Right lobe of liver (tissue), 6 donors: ENCODE results near the gene TMEM179. TPM values are rescaled to one million over a fixed set of nuclear protein-coding genes. Genes with fewer than 3 reads are reported as not detected.
A peak's percentile ranks its signal among the peaks of the same experiment; 100 is the strongest.

Source experiments
- ATAC-seq, 4 donors: fragments of 200-7000 bp; cut with Tn5 transposase; one replicate each; pipeline ENCODE4 v1.9.1; 2020; ENCODE audit warnings: mild to moderate bottlenecking in 4 of 4, moderate library complexity in 4 of 4
- DNase-seq, 3 donors: peaks; one replicate each; pipeline ENCODE4 v3.0.0-alpha.2; 2020
- H3K27ac ChIP-seq, 3 donors: fragments of 200-600 bp; one replicate each; pipeline ENCODE4 v1.8.0; 2022
- H3K27me3 ChIP-seq, 2 donors: fragments of 200-600 bp; one replicate each; pipeline ENCODE4 v1.8.0; 2022
- H3K36me3 ChIP-seq, 4 donors: fragments of 200-600 bp; sonication (generic) in 1 of 4; one replicate each; pipeline versions ENCODE4 v1.5.1 to v1.8.0; 2017 to 2022; ENCODE audit warnings: control low read depth in 1 of 4
- H3K4me1 ChIP-seq, 4 donors: fragments of 200-600 bp; sonication (generic) in 1 of 4; one replicate each; pipeline versions ENCODE4 v1.5.1 to v1.8.0; 2017 to 2022; ENCODE audit warnings: control low read depth in 1 of 4
- H3K4me3 ChIP-seq, 3 donors: fragments of 200-600 bp; one replicate each; pipeline ENCODE4 v1.8.0; 2022
- H3K9me3 ChIP-seq, 4 donors: fragments of 200-600 bp; sonication (generic) in 1 of 4; one replicate each; pipeline versions ENCODE4 v1.5.1 to v1.8.0; 2017 to 2022; ENCODE audit warnings: control low read depth in 1 of 4
- CTCF ChIP-seq, 4 donors: fragments of 200-600 bp in 3 of 4; fragments of 450-650 bp in 1 of 4; IDR thresholded peaks; one replicate each; pipeline versions ENCODE4 v1.5.1 to v1.8.0; 2016 to 2022; ENCODE audit warnings: antibody characterized with exemption in 4 of 4, mild to moderate bottlenecking in 2 of 4
- POLR2A ChIP-seq: fragments of 450-650 bp; IDR thresholded peaks from one replicate; pipeline ENCODE4 v1.6.1; 2017; ENCODE audit warnings: antibody characterized with exemption, mild to moderate bottlenecking
- WGBS: methylation state at CpG from one replicate; pipeline ENCODE4 v1.1.6; 2018; ENCODE audit warnings: low coverage, low lambda C conversion rate; ENCODE audit not compliant: insufficient coverage; ENCODE audit errors: missing lambda C conversion rate; 5-methylcytosine and 5-hydroxymethylcytosine counted together
- intact Hi-C, 2 donors: fragments of 100-400 bp; cut with DNase I; formaldehyde crosslinking; loops; one replicate each; pipeline versions ENCODE4 v1.11.2 to v1.14.1; 2022
- total RNA-seq, 6 experiments: library from RNA; depleted of rRNA in 2 of 6; stranded (reverse); fragments of >200 nt in 2 of 6; fragmentation: NEBNext Ultra II Directional in 3 of 6; extraction: Animal tissue kit (Norgen Biotek cat#: 25700) in 3 of 6; gene quantifications; one replicate each; pipeline versions ENCODE4 v1.1.0 to v1.2.4, GENCODE V29; 2016 to 2023
- donor health status: DM: no; HTN: yes; CAD: no.
- donor health status: DM: no; HTN: no; CAD: no.
- donor health status: DM: no; HTN: no; CAD: no.
- donor health status: DM: no; HTN: yes; CAD: no.
- donor health status: DM: no; HTN: yes; CAD: no.

Gene TMEM179
- total RNA-seq, 6 experiments from 2014 or later = 0.17 to 0.18 TPM; not detected in 4

GRCh38 chr14:104651876-104652260 lies 47.3 kb upstream of the TMEM179 start:
- Histone ChIP-seq H3K4me1 (peaks cover 0 to 23% (median 3%) of the 10 kb centered on the region in 4 donors), H3K27ac (no peak overlapping the region), H3K36me3 (no peaks in the 10 kb centered on the region), H3K4me3 (no peak overlapping the region), H3K9me3 (no peaks in the 10 kb centered on the region), H3K27me3 (no peaks in the 10 kb centered on the region)
- ATAC-seq (no peak), DNase-seq (no peak)
- TF ChIP-seq CTCF (IDR thresholded peaks at IDR 0.05) (no peak), POLR2A (no peak)
- intact Hi-C loops = loop anchor here (5.0 kb wide), 2 partner anchors 55 to 60 kb away; no protein-coding TSS in a partner anchor
- WGBS = 100% methylated on average over 3 of the region's 20 CpGs

GRCh38 chr14:104650981-104651875 lies 46.7 kb upstream of the TMEM179 start:
- no peaks in the 10 kb centered on the region for H3K27me3 ChIP-seq
- no peak overlapping the region for H3K4me3 ChIP-seq
- H3K27ac ChIP-seq = no peak overlapping the region
- H3K9me3 ChIP-seq = no peaks in the 10 kb centered on the region
- intact Hi-C loops = loop anchor here (5.0 kb wide), 2 partner anchors 56 to 61 kb away; no protein-coding TSS in a partner anchor
- H3K4me1 ChIP-seq = peaks cover 0 to 23% (median 3%) of the 10 kb centered on the region in 4 donors
- TF ChIP-seq POLR2A (no peak), CTCF (IDR thresholded peaks at IDR 0.05) (no peak)
- ATAC-seq (no peak), DNase-seq (no peak)
- WGBS = 90% methylated on average over 4 of the region's 24 CpGs
- H3K36me3 ChIP-seq = no peaks in the 10 kb centered on the region

GRCh38 chr14:104650057-104650980 lies 45.7 kb upstream of the TMEM179 start:
- ATAC-seq (peak; percentile 73 to 79 (median 76)), DNase-seq (peak; percentile 63 to 74 (median 68))
- TF ChIP-seq POLR2A (no peak), CTCF (IDR thresholded peaks at IDR 0.05) (peak; percentile 86 to 92 (median 90))
- Histone ChIP-seq H3K9me3 (no peaks in the 10 kb centered on the region), H3K27ac (no peak overlapping the region), H3K36me3 (no peaks in the 10 kb centered on the region), H3K4me1 (peaks cover 0 to 23% (median 3%) of the 10 kb centered on the region in 4 donors), H3K4me3 (peak overlapping the region in 2 of 3 donors; percentile 38 to 46), H3K27me3 (no peaks in the 10 kb centered on the region)
- intact Hi-C loops = loop anchor here (5.0 kb wide), 2 partner anchors 57 to 62 kb away; no protein-coding TSS in a partner anchor
- WGBS = 10% methylated on average over 5 of the region's 56 CpGs

GRCh38 chr14:104647467-104648043 lies 43.0 kb upstream of the TMEM179 start:
- Histone ChIP-seq H3K27ac (no peak overlapping the region), H3K27me3 (no peaks in the 10 kb centered on the region), H3K4me1 (peaks cover 0 to 9% (median 0%) of the 10 kb centered on the region in 4 donors), H3K36me3 (no peaks in the 10 kb centered on the region), H3K4me3 (no peak overlapping the region), H3K9me3 (no peaks in the 10 kb centered on the region)
- peak in 2 of 4 donors; percentile 9 to 30 for ATAC-seq
- 60% methylated on average over 6 of the region's 6 CpGs for WGBS
- intact Hi-C loops = loop anchor here in 1 of 2 donors (10.0 kb wide), 1 partner anchor 513 kb away; the partner anchor contains the start of gene KIF26A
- TF ChIP-seq POLR2A (no peak), CTCF (IDR thresholded peaks at IDR 0.05) (no peak)
- no peak for DNase-seq
